Omental fat pad (tissue), 4 donors: ENCODE data around the gene KLK13. TPM values are rescaled to one million over a fixed set of nuclear protein-coding genes. Genes with fewer than 3 reads are reported as not detected.

Experiments used
- ATAC-seq: fragments of 150-250 bp; one replicate; pipeline ENCODE4 v1.9.1; 2016; ENCODE audit warnings: mild to moderate bottlenecking, moderate library complexity; ENCODE audit not compliant: low FRiP score
- DNase-seq: peaks from one replicate; pipeline ENCODE4 v3.0.0-alpha.2; 2019; ENCODE audit warnings: low spot score
- total RNA-seq, 4 donors: library from RNA; depleted of rRNA; stranded (reverse); fragments of >200 nt; gene quantifications; one replicate each; pipeline ENCODE4 v1.1.0, GENCODE V29; 2016
- TF ChIP-seq, protein P1 (sequence below), 3 donors: fragments of 450-650 bp; IDR thresholded peaks; one replicate each; pipeline ENCODE4 v1.5.1; 2016 to 2017; ENCODE audit warnings: antibody characterized with exemption in 3 of 3, mild to moderate bottlenecking in 3 of 3, moderate library complexity in 2 of 3

KLK13 gene
- total RNA-seq, 4 donors from 2014 or later, result not detected

DNA sequence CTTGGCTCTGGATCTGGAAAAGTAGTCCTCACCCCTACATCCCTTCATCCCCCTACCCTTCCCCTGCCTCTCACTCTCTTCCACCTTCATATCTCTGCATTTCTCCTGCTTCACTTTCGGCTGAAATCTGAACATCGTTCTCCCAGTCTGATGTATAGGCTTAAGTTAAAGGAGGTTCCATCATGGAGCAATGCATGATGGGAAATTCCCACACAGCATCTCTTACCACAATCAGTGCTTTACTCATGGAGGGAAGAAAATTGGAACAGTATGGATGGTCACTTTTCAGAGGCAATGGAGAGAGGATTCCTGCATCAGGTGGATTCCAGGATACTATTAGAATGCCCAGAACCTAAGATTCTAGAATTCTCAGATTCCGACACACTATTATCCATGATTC is 57.4 kb downstream of the KLK13 start:
- TF ChIP-seq, protein P1, sequence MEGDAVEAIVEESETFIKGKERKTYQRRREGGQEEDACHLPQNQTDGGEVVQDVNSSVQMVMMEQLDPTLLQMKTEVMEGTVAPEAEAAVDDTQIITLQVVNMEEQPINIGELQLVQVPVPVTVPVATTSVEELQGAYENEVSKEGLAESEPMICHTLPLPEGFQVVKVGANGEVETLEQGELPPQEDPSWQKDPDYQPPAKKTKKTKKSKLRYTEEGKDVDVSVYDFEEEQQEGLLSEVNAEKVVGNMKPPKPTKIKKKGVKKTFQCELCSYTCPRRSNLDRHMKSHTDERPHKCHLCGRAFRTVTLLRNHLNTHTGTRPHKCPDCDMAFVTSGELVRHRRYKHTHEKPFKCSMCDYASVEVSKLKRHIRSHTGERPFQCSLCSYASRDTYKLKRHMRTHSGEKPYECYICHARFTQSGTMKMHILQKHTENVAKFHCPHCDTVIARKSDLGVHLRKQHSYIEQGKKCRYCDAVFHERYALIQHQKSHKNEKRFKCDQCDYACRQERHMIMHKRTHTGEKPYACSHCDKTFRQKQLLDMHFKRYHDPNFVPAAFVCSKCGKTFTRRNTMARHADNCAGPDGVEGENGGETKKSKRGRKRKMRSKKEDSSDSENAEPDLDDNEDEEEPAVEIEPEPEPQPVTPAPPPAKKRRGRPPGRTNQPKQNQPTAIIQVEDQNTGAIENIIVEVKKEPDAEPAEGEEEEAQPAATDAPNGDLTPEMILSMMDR (IDR thresholded peaks at IDR 0.05), result no peak
- ATAC-seq, result no peak
- no peak for DNase-seq

DNA sequence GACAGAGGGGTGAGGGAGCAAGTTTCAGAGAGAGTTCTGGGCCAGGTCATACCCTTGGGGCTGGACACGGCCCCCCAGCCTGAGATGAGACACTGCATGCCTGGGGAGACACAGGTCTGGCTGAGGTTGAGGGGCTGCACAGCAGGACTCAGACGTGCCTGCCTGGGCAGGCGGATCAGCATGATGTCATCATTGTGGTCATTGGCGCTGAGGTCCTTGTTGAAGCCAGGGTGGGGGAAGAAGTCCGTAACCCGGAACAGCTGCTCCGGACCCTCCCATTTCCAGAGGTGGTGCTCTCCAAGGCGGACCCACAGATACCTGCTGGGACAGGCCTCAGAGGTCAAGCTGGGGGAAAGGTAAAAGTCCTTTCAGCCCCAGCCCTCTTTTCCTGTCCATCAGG is 58.5 kb downstream of the KLK13 start:
- DNase-seq, result no peak
- no peak for ATAC-seq

More for the DNA sequence above, 58.5 kb downstream of the KLK13 start:
- TF ChIP-seq, protein P1 (IDR thresholded peaks at IDR 0.05), result no peak

Other genes starting within 250 kb of the KLK13 start
- 1 to 10 TPM in 3 of 4 donors, not detected in 1; 1.0 to 1.4 (median 1.3) TPM for gene KLK1, start 241.3 kb downstream of the KLK13 start, total RNA-seq
- not detected for gene KLK15, start 231.5 kb downstream of the KLK13 start, total RNA-seq
- gene KLK3, start 210.2 kb downstream of the KLK13 start, total RNA-seq, result not detected
- not detected for gene KLK2, start 191.7 kb downstream of the KLK13 start, total RNA-seq
- not detected for gene KLK4, start 153.7 kb downstream of the KLK13 start, total RNA-seq
- gene KLK5, start 112.1 kb downstream of the KLK13 start, total RNA-seq, result 10 to 100 TPM in 1 of 4 donors, 1 to 10 TPM in 2, not detected in 1; 3.3 to 12.2 (median 9.7) TPM
- not detected for gene KLK6, start 95.5 kb downstream of the KLK13 start, total RNA-seq
- gene KLK7, start 81.2 kb downstream of the KLK13 start, total RNA-seq, result 10 to 100 TPM in 2 of 4 donors, 1 to 10 TPM in 1, not detected in 1; 3.6 to 61.7 (median 16.6) TPM
- gene KLK8, start 63.5 kb downstream of the KLK13 start, total RNA-seq, result 10 to 100 TPM in 1 of 4 donors, 1 to 10 TPM in 2, not detected in 1; 2.8 to 15.0 (median 3.4) TPM
- gene KLK10, start 45.4 kb downstream of the KLK13 start, total RNA-seq, result 10 to 100 TPM in 1 of 4 donors, 1 to 10 TPM in 2, not detected in 1; 1.6 to 14.2 (median 9.8) TPM
- gene KLK11, start 38.5 kb downstream of the KLK13 start, total RNA-seq, result 100 to 1,000 TPM in 1 of 4 donors, 10 to 100 TPM in 2, not detected in 1; 21.6 to 116 (median 34.0) TPM
- not detected for gene KLK12, start 30.1 kb downstream of the KLK13 start, total RNA-seq
- gene KLK14, start 17.8 kb upstream of the KLK13 start, total RNA-seq, result not detected
- 10 to 100 TPM in 2 of 4 donors, 1 to 10 TPM in 2; 7.1 to 14.2 (median 9.5) TPM for gene CTU1, start 43.3 kb upstream of the KLK13 start, total RNA-seq
- 10 to 100 TPM in 3 of 4 donors, 1 to 10 TPM in 1; 3.5 to 25.0 (median 20.4) TPM for gene SIGLEC9, start 59.8 kb upstream of the KLK13 start, total RNA-seq
- gene SIGLEC7, start 77.2 kb upstream of the KLK13 start, total RNA-seq, result 10 to 100 TPM in 1 of 4 donors, 1 to 10 TPM in 3; 1.9 to 10.7 (median 6.3) TPM
- gene CD33, start 160.0 kb upstream of the KLK13 start, total RNA-seq, result 10 to 100 TPM in 3 of 4 donors, 1 to 10 TPM in 1; 7.1 to 22.3 (median 18.0) TPM
- not detected for gene SIGLECL1, start 186.0 kb upstream of the KLK13 start, total RNA-seq
- gene IGLON5, start 246.6 kb upstream of the KLK13 start, total RNA-seq, result 1 to 10 TPM in 3 of 4 donors, not detected in 1; 1.4 to 2.9 (median 1.7) TPM